Activated T-helper 1 cell treated with anti-CD3 and anti-CD28 coated beads, Interleukin-12 subunit alpha, Interleukin-12 subunit beta, Interleukin-2, Interleukin-4 antibody, amounts not matched to agents 30 ng/mL and 10 ng/mL and 1 ng/mL, durations not matched to agents 14 hours and 24 hours and 36 hours (primary cell): Measurements from ENCODE around the gene VSTM2B. TPM values are rescaled to one million over a fixed set of nuclear protein-coding genes. Genes with fewer than 3 reads are reported as not detected.

Source experiments
- DNase-seq: peaks from one replicate; pipeline ENCODE4 v3.0.0; 2021; ENCODE audit warnings: low spot score
- H3K27ac Mint-ChIP-seq: one replicate; pipeline ENCODE4 v1.8.0; 2021; ENCODE audit warnings: mild to moderate bottlenecking, mixed read lengths
- H3K27me3 Mint-ChIP-seq: one replicate; pipeline ENCODE4 v1.8.0; 2022; ENCODE audit warnings: mild to moderate bottlenecking, moderate library complexity, mixed read lengths; ENCODE audit not compliant: insufficient read depth
- H3K36me3 Mint-ChIP-seq: one replicate; pipeline ENCODE4 v1.8.0; 2021; ENCODE audit warnings: low read depth, mixed read lengths
- H3K4me1 Mint-ChIP-seq: one replicate; pipeline ENCODE4 v1.8.0; 2021; ENCODE audit warnings: low read depth, mixed read lengths
- H3K4me3 Mint-ChIP-seq: one replicate; pipeline ENCODE4 v1.8.0; 2021; ENCODE audit warnings: mild to moderate bottlenecking, moderate library complexity, mixed read lengths
- H3K9me3 Mint-ChIP-seq: one replicate; pipeline ENCODE4 v1.8.0; 2021; ENCODE audit warnings: mixed read lengths
- intact Hi-C: fragments of 100-400 bp; cut with micrococcal nuclease; formaldehyde crosslinking; loops from one replicate; pipeline ENCODE4 v1.15.1; 2024
- total RNA-seq: library from RNA; stranded (reverse); gene quantifications from 2 replicates; pipeline ENCODE4 v1.2.3, GENCODE V29; 2022

VSTM2B gene
- total RNA-seq, 1 donor from 2014 or later = not detected

GRCh38 chr19:29598036-29598435, 72.2 kb downstream of the VSTM2B start:
- no peak for DNase-seq
- no peak overlapping the region for H3K27ac Mint-ChIP-seq
- H3K36me3 Mint-ChIP-seq = no peaks in the 10 kb centered on the region
- H3K9me3 Mint-ChIP-seq = no peaks in the 10 kb centered on the region
- intact Hi-C loops = loop anchor here (5.0 to 10.0 kb wide), 2 partner anchors 131 to 863 kb away; no protein-coding TSS in a partner anchor
- no peaks in the 10 kb centered on the region for H3K4me1 Mint-ChIP-seq
- peaks cover 17% of the 10 kb centered on the region for H3K27me3 Mint-ChIP-seq
- no peak overlapping the region for H3K4me3 Mint-ChIP-seq

GRCh38 chr19:29598496-29598895, 72.7 kb downstream of the VSTM2B start:
- H3K27me3 Mint-ChIP-seq = peaks cover 16% of the 10 kb centered on the region
- intact Hi-C loops = loop anchor here (5.0 to 10.0 kb wide), 2 partner anchors 131 to 864 kb away; no protein-coding TSS in a partner anchor
- H3K9me3 Mint-ChIP-seq = no peaks in the 10 kb centered on the region

GRCh38 chr19:29603308-29603707, 77.5 kb downstream of the VSTM2B start:
- no peaks in the 10 kb centered on the region for H3K9me3 Mint-ChIP-seq
- intact Hi-C loops = no loop called here
- DNase-seq = no peak
- H3K36me3 Mint-ChIP-seq = peaks cover 2% of the 10 kb centered on the region
- no peak overlapping the region for H3K4me3 Mint-ChIP-seq
- no peak overlapping the region for H3K27ac Mint-ChIP-seq
- H3K27me3 Mint-ChIP-seq = peaks cover 1% of the 10 kb centered on the region
- peaks cover 16% of the 10 kb centered on the region for H3K4me1 Mint-ChIP-seq

More at GRCh38 chr19:29598496-29598895, 72.7 kb downstream of the VSTM2B start:
- no peak overlapping the region for H3K4me3 Mint-ChIP-seq
- H3K36me3 Mint-ChIP-seq = no peaks in the 10 kb centered on the region
- no peak for DNase-seq
- no peak overlapping the region for H3K27ac Mint-ChIP-seq
- no peaks in the 10 kb centered on the region for H3K4me1 Mint-ChIP-seq

GRCh38 chr19:29605653-29606419, 80.0 kb downstream of the VSTM2B start, which contains the start of gene POP4:
POP4 (plus strand) TSS chr19:29606283; CDS start chr19:29606319, 36 bp downstream.
- no peaks in the 10 kb centered on the region for H3K27me3 Mint-ChIP-seq

GRCh38 chr19:29606420-29606747, 80.6 kb downstream of the VSTM2B start:
- H3K4me3 Mint-ChIP-seq = peak overlapping the region; percentile 98

More at GRCh38 chr19:29605653-29606419, 80.0 kb downstream of the VSTM2B start, which contains the start of gene POP4:
- Mint-ChIP-seq H3K4me3 (peak within 1 kb of the TSS; percentile 98), H3K27ac (peak within 1 kb of the TSS; percentile 100), H3K36me3 (peaks cover 12% of the 10 kb centered on the region), H3K4me1 (peaks cover 21% of the 10 kb centered on the region), H3K9me3 (no peaks in the 10 kb centered on the region)
- peak; percentile 97 for DNase-seq
- intact Hi-C loops = loop anchor here (1.0 to 5.0 kb wide), 8 partner anchors 19 to 337 kb away; partner anchors contain the start of genes CCNE1, URI1 and VSTM2B

GRCh38 chr19:29609636-29610035, 83.8 kb downstream of the VSTM2B start:
- no peaks in the 10 kb centered on the region for H3K27me3 Mint-ChIP-seq
- no peak overlapping the region for H3K4me3 Mint-ChIP-seq
- DNase-seq = no peak
- intact Hi-C loops = loop anchor here (1.0 to 5.0 kb wide), 6 partner anchors 33 to 202 kb away; partner anchors contain the start of genes CCNE1 and VSTM2B
- peaks cover 32% of the 10 kb centered on the region for H3K36me3 Mint-ChIP-seq
- no peaks in the 10 kb centered on the region for H3K9me3 Mint-ChIP-seq
- peaks cover 23% of the 10 kb centered on the region for H3K4me1 Mint-ChIP-seq
- H3K27ac Mint-ChIP-seq = no peak overlapping the region

More at GRCh38 chr19:29606420-29606747, 80.6 kb downstream of the VSTM2B start:
- Mint-ChIP-seq H3K4me1 (peaks cover 23% of the 10 kb centered on the region), H3K27me3 (no peaks in the 10 kb centered on the region), H3K27ac (peak overlapping the region; percentile 100), H3K36me3 (peaks cover 12% of the 10 kb centered on the region), H3K9me3 (no peaks in the 10 kb centered on the region)
- intact Hi-C loops = loop anchor here (1.0 to 5.0 kb wide), 8 partner anchors 19 to 336 kb away; partner anchors contain the start of genes CCNE1, URI1 and VSTM2B
- DNase-seq = no peak

DNA sequence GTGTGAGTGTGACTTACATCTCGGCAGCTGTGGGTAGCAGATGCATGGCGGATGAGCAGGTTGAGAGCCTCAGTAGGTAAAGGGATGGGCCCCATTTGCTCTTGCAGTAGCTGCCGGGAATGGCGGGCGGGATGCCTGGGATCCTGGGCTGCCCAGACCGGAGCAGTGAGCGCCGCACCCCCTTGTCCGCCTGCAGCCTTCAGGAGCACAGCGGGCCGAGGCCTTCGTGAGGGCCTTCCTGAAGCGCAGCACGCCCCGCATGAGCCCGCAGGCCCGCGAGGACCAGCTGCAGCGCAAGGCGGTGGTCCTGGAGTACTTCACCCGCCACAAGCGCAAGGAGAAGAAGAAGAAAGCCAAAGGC, 84.4 kb downstream of the VSTM2B start:
- Mint-ChIP-seq H3K27ac (no peak overlapping the region), H3K4me3 (no peak overlapping the region), H3K9me3 (no peaks in the 10 kb centered on the region), H3K36me3 (peaks cover 35% of the 10 kb centered on the region), H3K27me3 (no peaks in the 10 kb centered on the region), H3K4me1 (peaks cover 19% of the 10 kb centered on the region)
- DNase-seq = no peak
- intact Hi-C loops = loop anchor here (1.0 kb wide), 5 partner anchors 34 to 201 kb away; partner anchors contain the start of gene CCNE1

DNA sequence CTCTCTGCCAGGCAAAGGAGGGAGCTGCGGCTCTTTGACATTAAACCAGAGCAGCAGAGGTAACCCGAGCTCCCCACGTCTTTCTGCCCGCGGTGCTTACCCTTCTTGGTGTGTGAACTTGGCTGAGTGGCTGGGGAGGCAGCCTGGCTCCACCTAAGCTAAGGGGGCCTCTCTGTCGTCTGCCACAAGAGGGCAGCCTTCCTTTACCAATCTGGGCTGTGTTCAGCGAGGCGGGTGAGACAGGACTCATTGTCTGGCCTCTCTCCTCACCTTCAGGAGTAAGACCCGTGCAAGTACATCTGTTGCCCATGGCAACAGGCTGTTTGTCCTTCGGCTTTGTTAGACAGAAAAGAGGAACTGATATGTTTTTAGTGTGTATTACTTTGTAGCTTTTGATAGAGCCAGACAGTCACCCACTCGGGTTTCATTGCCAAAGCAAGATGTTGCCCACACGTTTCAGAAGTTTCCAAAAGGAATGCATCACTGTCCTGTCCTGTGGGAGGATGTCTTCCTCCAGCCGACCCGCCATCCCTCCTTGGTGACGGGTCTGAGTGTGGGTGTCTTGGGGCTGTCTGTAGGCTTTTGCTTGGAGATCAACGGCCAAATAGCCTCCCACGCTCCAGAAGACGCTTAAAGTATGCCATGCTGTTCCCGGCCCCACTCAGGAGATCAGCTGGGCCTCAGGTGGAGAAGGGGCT, 84.9 kb downstream of the VSTM2B start:
- Mint-ChIP-seq H3K4me1 (peaks cover 19% of the 10 kb centered on the region), H3K27ac (peak overlapping the region; percentile 6), H3K27me3 (no peaks in the 10 kb centered on the region), H3K4me3 (peak overlapping the region; percentile 19), H3K36me3 (peaks cover 40% of the 10 kb centered on the region), H3K9me3 (no peaks in the 10 kb centered on the region)
- intact Hi-C loops = loop anchor here (1.0 kb wide), 5 partner anchors 34 to 201 kb away; partner anchors contain the start of gene CCNE1
- DNase-seq = peak; percentile 76

DNA sequence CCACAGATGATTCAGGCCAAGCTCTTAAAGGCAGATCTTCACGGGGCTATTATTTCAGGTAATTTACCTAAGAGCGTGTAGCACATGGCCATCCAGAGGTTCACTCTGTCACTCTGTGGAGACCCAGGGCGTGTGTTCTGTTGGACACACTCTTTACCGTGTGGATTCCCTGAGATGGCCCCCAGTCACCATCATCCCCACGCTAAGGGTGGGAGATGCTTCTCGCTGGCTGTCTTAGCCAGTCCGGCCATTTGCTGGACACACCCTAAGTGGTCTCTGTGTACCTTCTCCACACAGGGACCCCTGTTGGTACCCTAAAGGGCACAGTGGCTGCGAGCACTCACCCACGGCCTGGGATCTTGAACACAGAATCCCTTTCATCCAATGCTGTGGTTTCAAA, 86.3 kb downstream of the VSTM2B start:
- Mint-ChIP-seq H3K27me3 (no peaks in the 10 kb centered on the region), H3K27ac (no peak overlapping the region), H3K4me3 (no peak overlapping the region), H3K4me1 (peaks cover 13% of the 10 kb centered on the region), H3K36me3 (peaks cover 43% of the 10 kb centered on the region), H3K9me3 (no peaks in the 10 kb centered on the region)
- DNase-seq = no peak
- intact Hi-C loops = no loop called here

DNA sequence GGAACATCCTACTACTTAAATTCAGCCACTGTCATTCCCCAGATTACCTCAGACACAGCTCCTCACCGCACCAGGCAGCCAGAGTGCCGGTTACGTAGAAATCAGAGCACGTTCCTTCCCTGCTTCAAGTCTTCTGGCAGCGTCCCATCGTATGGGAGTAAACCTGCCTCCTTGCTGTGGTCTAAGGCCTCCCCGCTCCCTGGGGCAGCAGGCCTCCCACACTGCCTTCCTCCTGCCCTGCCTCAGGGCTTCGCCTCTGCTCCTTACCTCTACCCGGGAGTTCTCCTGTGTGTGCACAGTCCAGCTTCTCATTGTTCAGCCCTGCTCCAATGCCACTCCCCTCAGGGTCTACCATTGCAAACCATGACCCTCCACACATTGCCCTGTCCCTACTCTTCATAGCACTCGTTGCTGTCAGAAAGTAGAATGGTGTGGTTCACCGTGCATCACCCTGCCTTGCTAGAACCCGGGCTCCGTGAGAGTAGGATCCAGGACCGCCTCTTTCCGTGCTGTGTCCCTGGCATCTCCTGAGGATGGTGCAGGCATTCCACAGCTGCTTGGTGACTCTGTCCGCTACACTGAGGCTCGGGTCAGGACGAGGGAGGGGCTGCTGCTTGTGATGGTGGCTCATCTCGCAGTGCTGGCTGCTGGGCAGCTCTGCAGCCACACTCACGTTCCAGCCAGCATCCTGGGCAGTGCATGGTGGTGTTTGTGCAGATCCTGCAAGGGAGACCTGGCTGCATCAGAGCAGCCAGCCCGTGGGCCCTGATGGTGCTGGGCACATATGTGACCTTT, 87.2 kb downstream of the VSTM2B start:
- Mint-ChIP-seq H3K9me3 (no peaks in the 10 kb centered on the region), H3K36me3 (peaks cover 44% of the 10 kb centered on the region), H3K27ac (no peak overlapping the region), H3K4me3 (no peak overlapping the region), H3K27me3 (no peaks in the 10 kb centered on the region), H3K4me1 (peaks cover 6% of the 10 kb centered on the region)
- intact Hi-C loops = no loop called here
- DNase-seq = no peak

DNA sequence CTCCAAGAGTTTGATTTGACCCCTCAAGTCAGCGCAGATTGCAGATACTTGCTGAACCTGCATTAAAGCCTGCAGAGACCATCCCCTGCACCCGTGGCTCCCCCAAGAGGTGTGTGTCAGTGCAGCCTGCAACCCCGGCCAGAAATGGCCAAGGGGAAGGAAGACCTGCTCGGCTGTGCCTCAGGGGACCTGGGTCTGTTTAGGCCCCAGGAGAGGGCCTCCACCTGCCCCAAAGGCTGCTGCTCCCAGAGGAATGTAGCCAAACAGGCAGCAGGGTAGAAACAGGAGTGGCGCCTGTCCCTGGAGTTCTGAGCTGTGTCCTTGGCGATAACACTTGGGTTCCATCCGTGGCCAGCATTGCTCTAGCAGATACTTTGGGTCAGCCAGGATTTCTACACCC, 88.3 kb downstream of the VSTM2B start:
- H3K27me3 Mint-ChIP-seq = no peaks in the 10 kb centered on the region
- no peak for DNase-seq
- peaks cover 6% of the 10 kb centered on the region for H3K4me1 Mint-ChIP-seq
- intact Hi-C loops = no loop called here
- H3K4me3 Mint-ChIP-seq = no peak overlapping the region
- H3K36me3 Mint-ChIP-seq = peaks cover 41% of the 10 kb centered on the region
- H3K9me3 Mint-ChIP-seq = no peaks in the 10 kb centered on the region
- no peak overlapping the region for H3K27ac Mint-ChIP-seq
